GM12865 (cell line): ENCODE results near the gene AOAH.

Source experiments
- DNase-seq: peaks from one replicate; pipeline ENCODE4 v3.0.0; 2010; ENCODE audit warnings: low read depth
- H3K4me3 ChIP-seq: 2 replicates; pipeline ENCODE4 v1.5.1; 2011; ENCODE audit warnings: mild to moderate bottlenecking, low read depth, low read length, control low read depth
- CTCF ChIP-seq: IDR thresholded peaks from 2 replicates; pipeline ENCODE4 v1.5.1; 2011; ENCODE audit warnings: low read length, control low read depth, low read depth, inconsistent platforms; ENCODE audit not compliant: insufficient read depth; ENCODE audit errors: missing control alignments

Gene AOAH

GRCh38 chr7:36723951-36724664 lies at the start of gene AOAH:
Gene AOAH (minus strand): TSS chr7:36724494. CDS start chr7:36724148, 346 bp downstream.
- TF ChIP-seq CTCF, result no peak
- peak; percentile 78 for DNase-seq
- no peak within 1 kb of the TSS for H3K4me3 ChIP-seq

GRCh38 chr7:36766451-36766850 lies 42.2 kb upstream of the AOAH start:
- no peak for TF ChIP-seq CTCF
- no peak for DNase-seq

GRCh38 chr7:36765605-36766004 lies 41.3 kb upstream of the AOAH start:
- peak; percentile 13 for DNase-seq
- no peak overlapping the region for H3K4me3 ChIP-seq
- no peak for TF ChIP-seq CTCF

More at GRCh38 chr7:36766451-36766850, 42.2 kb upstream of the AOAH start:
- no peak overlapping the region for H3K4me3 ChIP-seq

GRCh38 chr7:36764929-36765328 lies 40.6 kb upstream of the AOAH start:
- DNase-seq, result no peak
- no peak overlapping the region for H3K4me3 ChIP-seq
- no peak for TF ChIP-seq CTCF

GRCh38 chr7:36763132-36763816 lies 39.0 kb upstream of the AOAH start:
- no peak for TF ChIP-seq CTCF
- H3K4me3 ChIP-seq, result no peak overlapping the region
- DNase-seq, result no peak

- no peak overlapping the region for H3K4me3 ChIP-seq
- TF ChIP-seq CTCF, result no peak
These were observed 38.1 kb upstream of the AOAH start for GRCh38 chr7:36762394-36762793.

More at GRCh38 chr7:36762394-36762793, 38.1 kb upstream of the AOAH start:
- DNase-seq, result no peak
